IMR-90 (cell line): ENCODE measurements around the gene SNAPC4. TPM values are rescaled to one million over a fixed set of nuclear protein-coding genes. Genes with fewer than 3 reads are reported as not detected.

Source experiments
- ATAC-seq: fragments of 200-7000 bp; cut with Tn5 transposase; 2 replicates; pipeline ENCODE4 v1.9.1; 2020; ENCODE audit warnings: low read depth, mild to moderate bottlenecking, moderate library complexity
- BruUV-seq: library from RNA; stranded (reverse); fragments of 400-500 nt; replicated peaks from 2 replicates; lab custom pipeline; 2021; lab: Mats Ljungman, UMichigan
- CTCF ChIA-PET: fragments of 300-600 bp; formaldehyde crosslinking; extraction: SDS; loops from one replicate; lab custom pipeline; 2021; ENCODE audit warnings: antibody characterized with exemption; lab: Yijun Ruan, JAX
- POLR2A ChIA-PET: fragments of 300-600 bp; sonication (Branson Sonifier 250); formaldehyde crosslinking; loops from one replicate; lab custom pipeline; 2022; ENCODE audit warnings: antibody characterized with exemption; ENCODE audit not compliant: unreplicated experiment; lab: Charles Lee
- DNase-seq: peaks from one replicate; pipeline ENCODE4 v3.0.0; 2013
- H2AFZ ChIP-seq: replicated peaks from 2 replicates; pipeline ENCODE3; 2013; ENCODE audit warnings: low read length, mild to moderate bottlenecking; ENCODE audit not compliant: poor library complexity
- H2AK5ac ChIP-seq: 2 replicates; pipeline ENCODE4 v1.6.1; 2013; ENCODE audit warnings: low read depth, low read length, inconsistent platforms
- H2AK9ac ChIP-seq: replicated peaks from 2 replicates; pipeline ENCODE3; 2013; ENCODE audit warnings: mild to moderate bottlenecking, low read depth, low read length, moderate library complexity; ENCODE audit not compliant: poor library complexity
- H2BK120ac ChIP-seq: 2 replicates; pipeline ENCODE4 v1.6.1; 2013; ENCODE audit warnings: low read depth, low read length, inconsistent platforms
- H2BK15ac ChIP-seq: 3 replicates; pipeline ENCODE4 v1.6.1; 2013; ENCODE audit warnings: low read depth, low read length, inconsistent platforms
- H2BK20ac ChIP-seq: 2 replicates; pipeline ENCODE4 v1.6.1; 2013; ENCODE audit warnings: low read depth, mild to moderate bottlenecking, inconsistent platforms, low read length, moderate library complexity
- H2BK5ac ChIP-seq: 2 replicates; pipeline ENCODE4 v1.6.1; 2013; ENCODE audit warnings: mild to moderate bottlenecking, low read depth, low read length, inconsistent platforms; ENCODE audit not compliant: poor library complexity, severe bottlenecking
- H3K14ac ChIP-seq: replicated peaks from 2 replicates; pipeline ENCODE4 v1.6.1; 2013; ENCODE audit warnings: low read depth, low read length, inconsistent platforms
- H3K18ac ChIP-seq: 2 replicates; pipeline ENCODE4 v1.6.1; 2013; ENCODE audit warnings: low read depth, low read length, control low read depth
- H3K23ac ChIP-seq: 2 replicates; pipeline ENCODE4 v1.6.1; 2013; ENCODE audit warnings: low read depth, low read length, inconsistent platforms
- H3K27ac ChIP-seq: 2 replicates; pipeline ENCODE4 v1.5.1; 2013; ENCODE audit warnings: mild to moderate bottlenecking, control low read depth, low read length; ENCODE audit not compliant: insufficient read depth
- H3K27me3 ChIP-seq: 2 replicates; pipeline ENCODE4 v1.6.1; 2013; ENCODE audit warnings: low read length; ENCODE audit not compliant: control insufficient read depth, insufficient read depth
- H3K36me3 ChIP-seq: 2 replicates; pipeline ENCODE4 v1.6.1; 2013; ENCODE audit warnings: low read length, mixed read lengths; ENCODE audit not compliant: control insufficient read depth, insufficient read depth
- H3K4ac ChIP-seq: 2 replicates; pipeline ENCODE4 v1.6.1; 2013; ENCODE audit warnings: low read depth, low read length, inconsistent platforms
- H3K4me1 ChIP-seq: 2 replicates; pipeline ENCODE4 v1.6.1; 2013; ENCODE audit warnings: low read length, mixed read lengths; ENCODE audit not compliant: control insufficient read depth, insufficient read depth
- H3K4me2 ChIP-seq: 2 replicates; pipeline ENCODE4 v1.6.1; 2013; ENCODE audit warnings: low read depth, mild to moderate bottlenecking, control low read depth, low read length, moderate library complexity
- H3K4me3 ChIP-seq: 2 replicates; pipeline ENCODE4 v1.5.1; 2013; ENCODE audit warnings: low read depth, mild to moderate bottlenecking, control low read depth, low read length, moderate library complexity; ENCODE audit not compliant: insufficient read depth
- H3K56ac ChIP-seq: 2 replicates; pipeline ENCODE4 v1.6.1; 2013; ENCODE audit warnings: low read length, inconsistent platforms; ENCODE audit not compliant: insufficient read depth; ENCODE audit errors: extremely low read depth
- H3K79me1 ChIP-seq, 2 experiments: 2 replicates each; pipeline ENCODE4 v1.6.1; 2013; ENCODE audit warnings: low read length in 2 of 2, inconsistent platforms in 1 of 2, low read depth in 1 of 2
- H3K9ac ChIP-seq: 2 replicates; pipeline ENCODE4 v1.6.1; 2013; ENCODE audit warnings: low read depth, low read length, control low read depth
- H3K9me1 ChIP-seq: 2 replicates; pipeline ENCODE4 v1.6.1; 2013; ENCODE audit warnings: low read length, inconsistent platforms; ENCODE audit not compliant: insufficient read depth
- H3K9me3 ChIP-seq: 2 replicates; pipeline ENCODE4 v1.6.1; 2013; ENCODE audit warnings: low read length; ENCODE audit not compliant: control insufficient read depth, insufficient read depth
- H4K20me1 ChIP-seq: 2 replicates; pipeline ENCODE4 v1.6.1; 2013; ENCODE audit warnings: low read length, inconsistent platforms; ENCODE audit not compliant: insufficient read depth
- H4K5ac ChIP-seq: 2 replicates; pipeline ENCODE4 v1.6.1; 2013; ENCODE audit warnings: mild to moderate bottlenecking, low read depth, low read length, control low read depth
- H4K8ac ChIP-seq, 2 experiments: 2 replicates each; pipeline ENCODE4 v1.6.1; 2013; ENCODE audit warnings: low read depth in 2 of 2, low read length in 2 of 2, control low read depth in 1 of 2, inconsistent platforms in 1 of 2
- H4K91ac ChIP-seq: 2 replicates; pipeline ENCODE4 v1.6.1; 2013; ENCODE audit warnings: low read depth, low read length, inconsistent platforms; ENCODE audit not compliant: insufficient read depth
- CEBPB ChIP-seq: IDR thresholded peaks from 2 replicates; pipeline ENCODE4 v1.6.1; 2012; ENCODE audit warnings: low read depth, low read length, improper control_type of control experiment
- CHD1 ChIP-seq: IDR thresholded peaks from 2 replicates; pipeline ENCODE4 v1.6.1; 2012; ENCODE audit warnings: low read depth, low read length, improper control_type of control experiment
- CTCF ChIP-seq: conservative IDR thresholded peaks from 2 replicates; pipeline ENCODE4 v1.5.1; 2012; ENCODE audit warnings: mild to moderate bottlenecking, low read depth, low read length, improper control_type of control experiment
- FOS ChIP-seq: fragments of 150-350 bp; IDR thresholded peaks from 2 replicates; pipeline ENCODE4 v1.6.1; 2016; ENCODE audit warnings: low read depth, low read length
- MAFK ChIP-seq: IDR thresholded peaks from 2 replicates; pipeline ENCODE4 v1.6.1; 2012; ENCODE audit warnings: low read depth, low read length, improper control_type of control experiment
- MAZ ChIP-seq: IDR thresholded peaks from 2 replicates; pipeline ENCODE4 v1.6.1; 2012; ENCODE audit warnings: low read depth, mild to moderate bottlenecking, low read length, improper control_type of control experiment, moderate library complexity, borderline replicate concordance
- MXI1 ChIP-seq: IDR thresholded peaks from 2 replicates; pipeline ENCODE4 v1.6.1; 2012; ENCODE audit warnings: low read depth, mild to moderate bottlenecking, low read length, moderate library complexity, borderline replicate concordance
- NFE2L2 ChIP-seq: fragments of 150-350 bp; IDR thresholded peaks from 2 replicates; pipeline ENCODE4 v1.6.1; 2016; ENCODE audit warnings: low read depth, mild to moderate bottlenecking, low read length
- POLR2A ChIP-seq: IDR thresholded peaks from 2 replicates; pipeline ENCODE4 v1.6.1; 2012; ENCODE audit warnings: mild to moderate bottlenecking, low read depth, low read length
- RAD21 ChIP-seq: IDR thresholded peaks from 2 replicates; pipeline ENCODE4 v1.6.1; 2012; ENCODE audit warnings: low read length, improper control_type of control experiment
- RCOR1 ChIP-seq: IDR thresholded peaks from 2 replicates; pipeline ENCODE4 v1.6.1; 2012; ENCODE audit warnings: mild to moderate bottlenecking, low read length, improper control_type of control experiment; ENCODE audit not compliant: insufficient replicate concordance
- RFX5 ChIP-seq: IDR thresholded peaks from 2 replicates; pipeline ENCODE4 v1.8.0; 2012; ENCODE audit warnings: low read depth, mild to moderate bottlenecking, low read length, moderate library complexity
- SMC3 ChIP-seq: fragments of 150-350 bp; IDR thresholded peaks from 2 replicates; pipeline ENCODE4 v1.6.1; 2016; ENCODE audit warnings: low read depth, mild to moderate bottlenecking, antibody characterized with exemption, low read length, moderate library complexity
- USF2 ChIP-seq: fragments of 150-350 bp; IDR thresholded peaks from 2 replicates; pipeline ENCODE4 v1.6.1; 2017; ENCODE audit warnings: mild to moderate bottlenecking, antibody characterized with exemption, low read length, low read depth
- WGBS, 2 experiments: methylation state at CpG; one replicate each; pipeline versions ENCODE4 v1.1.5 to v1.1.7; 2013; ENCODE audit warnings: missing lambda C conversion rate in 2 of 2; ENCODE audit not compliant: insufficient read length in 1 of 2; ENCODE audit errors: extremely low coverage in 2 of 2; 5-methylcytosine and 5-hydroxymethylcytosine counted together
- dilution Hi-C: fragments of 300-500 bp; cut with HindIII; formaldehyde crosslinking; loops from one replicate; pipeline ENCODE4 v1.14.3; 2018; ENCODE audit warnings: low sequenced_read_pairs; ENCODE audit not compliant: unreplicated experiment
- in situ Hi-C: fragments of 300-500 bp; cut with MboI; formaldehyde crosslinking; loops from 3 replicates; pipeline ENCODE4 v1.14.3; 2019; ENCODE audit warnings: low sequenced_read_pairs, inconsistent platforms, mixed read lengths
- intact Hi-C: fragments of 100-400 bp; cut with micrococcal nuclease; formaldehyde crosslinking; loops from 2 replicates; pipeline ENCODE4 v1.10.0; 2022
- polyA plus RNA-seq, 3 experiments: library from polyadenylated mRNA; depleted of rRNA; stranded (reverse); fragments of >200 nt; gene quantifications; 2 replicates each; pipeline ENCODE4 v1.2.3, GENCODE V29; 2012; ENCODE audit warnings: low replicate concordance in 1 of 3
- total RNA-seq: library from RNA; depleted of rRNA; stranded (reverse); fragments of >200 nt; gene quantifications from 2 replicates; pipeline ENCODE4 v1.2.3, GENCODE V29; 2012

The SNAPC4 gene
- total and polyA plus RNA-seq, 2 of the 4 experiments (the other 2 are of a cell fraction) = 2.5 to 6.5 TPM

- H4K5ac ChIP-seq = no peak overlapping the region
Observed at GRCh38 chr9:136385015-136385414, 15.0 kb downstream of the SNAPC4 start.

More at GRCh38 chr9:136385015-136385414, 15.0 kb downstream of the SNAPC4 start:
- ChIA-PET CTCF (interaction anchor here (0.6 to 1.6 kb wide), 2 partner anchors 12 to 1571 kb away, joined by 3 read pairs; no protein-coding TSS in a partner anchor), POLR2A (no interaction called here)
- Histone ChIP-seq H2AK9ac (no peak overlapping the region), H3K23ac (no peak overlapping the region), H3K9me3 (no peaks in the 10 kb centered on the region), H4K8ac (no peak overlapping the region), H3K4me2 (no peak overlapping the region), H2BK5ac (no peak overlapping the region), H3K27me3 (no peaks in the 10 kb centered on the region), H3K18ac (no peak overlapping the region), H3K27ac (no peak overlapping the region), H2BK15ac (no peak overlapping the region), H3K4ac (no peak overlapping the region), H3K9me1 (no peaks in the 10 kb centered on the region), H3K9ac (no peak overlapping the region), H2BK120ac (no peak overlapping the region), H3K36me3 (peaks cover 72% of the 10 kb centered on the region), H4K91ac (no peak overlapping the region), H2AK5ac (no peak overlapping the region), H2BK20ac (no peak overlapping the region), H3K4me3 (no peak overlapping the region), H4K20me1 (no peaks in the 10 kb centered on the region), H3K14ac (no peak overlapping the region), H2AFZ (no peak overlapping the region), H3K79me1 (peaks cover 0 to 4% of the 10 kb centered on the region in 2 experiments; a peak in 1 of 4 replicates), H3K4me1 (no peaks in the 10 kb centered on the region), H3K56ac (no peak overlapping the region)
- ATAC-seq (no peak), DNase-seq (no peak)
- dilution Hi-C loops = no loop called here
- intact Hi-C loops = no loop called here
- TF ChIP-seq MXI1 (no peak), USF2 (no peak), POLR2A (no peak), SMC3 (no peak), NFE2L2 (no peak), CTCF (no peak), FOS (no peak), CEBPB (no peak), RAD21 (no peak), RCOR1 (no peak), CHD1 (no peak), RFX5 (no peak), MAFK (no peak), MAZ (no peak)
- no TSS peak for BruUV-seq
- in situ Hi-C loops = no loop called here
- WGBS, 2 experiments = 100% methylated on average over 3 of the region's 11 CpGs; no CpG with 5 or more reads in 1 of the 2 experiments
